ENCODE measurements around the gene CYP4F12.

DNA sequence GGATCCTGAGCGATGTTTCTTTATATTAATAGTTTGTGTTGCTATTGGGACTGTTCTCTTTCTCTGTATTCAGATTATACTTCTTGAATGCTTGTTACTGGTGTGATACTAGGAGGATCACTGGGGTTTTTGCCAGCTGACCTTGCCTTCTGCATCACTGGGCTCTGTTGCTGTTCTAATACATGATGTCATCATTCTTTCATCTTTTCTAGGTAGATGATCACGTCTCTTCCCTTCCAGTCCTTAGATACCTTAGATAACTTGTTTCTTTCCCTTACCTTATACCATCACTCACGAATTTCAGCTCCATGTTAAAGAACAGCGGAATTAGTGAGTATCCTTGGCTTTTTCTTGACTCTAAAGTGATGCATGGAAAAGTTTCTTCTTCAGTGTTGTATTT, 64.8 kb downstream of the CYP4F12 start, which contains the start of gene OR10H3:
- TF ChIP-seq, protein P1, sequence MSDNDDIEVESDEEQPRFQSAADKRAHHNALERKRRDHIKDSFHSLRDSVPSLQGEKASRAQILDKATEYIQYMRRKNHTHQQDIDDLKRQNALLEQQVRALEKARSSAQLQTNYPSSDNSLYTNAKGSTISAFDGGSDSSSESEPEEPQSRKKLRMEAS (IDR thresholded peaks at IDR 0.05): no peak
- TF ChIP-seq CTCF (IDR thresholded peaks at IDR 0.05; ENCODE audit: low read depth, low read length, missing input control) (no peak), YY1 (IDR thresholded peaks at IDR 0.05) (no peak)
- TF ChIP-seq, protein P2, sequence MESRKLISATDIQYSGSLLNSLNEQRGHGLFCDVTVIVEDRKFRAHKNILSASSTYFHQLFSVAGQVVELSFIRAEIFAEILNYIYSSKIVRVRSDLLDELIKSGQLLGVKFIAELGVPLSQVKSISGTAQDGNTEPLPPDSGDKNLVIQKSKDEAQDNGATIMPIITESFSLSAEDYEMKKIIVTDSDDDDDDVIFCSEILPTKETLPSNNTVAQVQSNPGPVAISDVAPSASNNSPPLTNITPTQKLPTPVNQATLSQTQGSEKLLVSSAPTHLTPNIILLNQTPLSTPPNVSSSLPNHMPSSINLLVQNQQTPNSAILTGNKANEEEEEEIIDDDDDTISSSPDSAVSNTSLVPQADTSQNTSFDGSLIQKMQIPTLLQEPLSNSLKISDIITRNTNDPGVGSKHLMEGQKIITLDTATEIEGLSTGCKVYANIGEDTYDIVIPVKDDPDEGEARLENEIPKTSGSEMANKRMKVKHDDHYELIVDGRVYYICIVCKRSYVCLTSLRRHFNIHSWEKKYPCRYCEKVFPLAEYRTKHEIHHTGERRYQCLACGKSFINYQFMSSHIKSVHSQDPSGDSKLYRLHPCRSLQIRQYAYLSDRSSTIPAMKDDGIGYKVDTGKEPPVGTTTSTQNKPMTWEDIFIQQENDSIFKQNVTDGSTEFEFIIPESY (IDR thresholded peaks at IDR 0.05): no peak
- TF ChIP-seq, protein P3, sequence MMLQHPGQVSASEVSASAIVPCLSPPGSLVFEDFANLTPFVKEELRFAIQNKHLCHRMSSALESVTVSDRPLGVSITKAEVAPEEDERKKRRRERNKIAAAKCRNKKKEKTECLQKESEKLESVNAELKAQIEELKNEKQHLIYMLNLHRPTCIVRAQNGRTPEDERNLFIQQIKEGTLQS (IDR thresholded peaks at IDR 0.05): no peak
